Central memory CD8-positive, alpha-beta T cell (primary cell): ENCODE data around the gene ADCY6.

Source experiments
- ATAC-seq: fragments of 150-1000 bp; cut with Tn5 transposase; replicated peaks from 2 replicates; pipeline ENCODE4 v1.10.0; 2022; ENCODE audit warnings: mild to moderate bottlenecking, moderate FRiP score, moderate number of reproducible peaks; ENCODE audit not compliant: poor library complexity, severe bottlenecking; ENCODE audit errors: extremely low read depth
- DNase-seq, 2 donors: peaks; one replicate each; pipeline ENCODE4 v3.0.0; 2021; ENCODE audit warnings: low spot score in 2 of 2
- H3K27ac Mint-ChIP-seq: one replicate; pipeline ENCODE4 v1.8.0; 2022; ENCODE audit warnings: low read depth, mild to moderate bottlenecking, moderate library complexity, mixed read lengths
- H3K27me3 Mint-ChIP-seq: one replicate; pipeline ENCODE4 v1.8.0; 2022; ENCODE audit warnings: mixed read lengths
- H3K36me3 Mint-ChIP-seq: one replicate; pipeline ENCODE4 v1.8.0; 2022; ENCODE audit warnings: mild to moderate bottlenecking, moderate library complexity, mixed read lengths; ENCODE audit not compliant: insufficient read depth
- H3K4me1 Mint-ChIP-seq: one replicate; pipeline ENCODE4 v1.8.0; 2022; ENCODE audit warnings: mixed read lengths
- H3K4me3 Mint-ChIP-seq: one replicate; pipeline ENCODE4 v1.8.0; 2022; ENCODE audit warnings: mild to moderate bottlenecking, moderate library complexity, mixed read lengths
- H3K9me3 Mint-ChIP-seq: one replicate; pipeline ENCODE4 v1.8.0; 2022; ENCODE audit warnings: mixed read lengths

Gene ADCY6

DNA sequence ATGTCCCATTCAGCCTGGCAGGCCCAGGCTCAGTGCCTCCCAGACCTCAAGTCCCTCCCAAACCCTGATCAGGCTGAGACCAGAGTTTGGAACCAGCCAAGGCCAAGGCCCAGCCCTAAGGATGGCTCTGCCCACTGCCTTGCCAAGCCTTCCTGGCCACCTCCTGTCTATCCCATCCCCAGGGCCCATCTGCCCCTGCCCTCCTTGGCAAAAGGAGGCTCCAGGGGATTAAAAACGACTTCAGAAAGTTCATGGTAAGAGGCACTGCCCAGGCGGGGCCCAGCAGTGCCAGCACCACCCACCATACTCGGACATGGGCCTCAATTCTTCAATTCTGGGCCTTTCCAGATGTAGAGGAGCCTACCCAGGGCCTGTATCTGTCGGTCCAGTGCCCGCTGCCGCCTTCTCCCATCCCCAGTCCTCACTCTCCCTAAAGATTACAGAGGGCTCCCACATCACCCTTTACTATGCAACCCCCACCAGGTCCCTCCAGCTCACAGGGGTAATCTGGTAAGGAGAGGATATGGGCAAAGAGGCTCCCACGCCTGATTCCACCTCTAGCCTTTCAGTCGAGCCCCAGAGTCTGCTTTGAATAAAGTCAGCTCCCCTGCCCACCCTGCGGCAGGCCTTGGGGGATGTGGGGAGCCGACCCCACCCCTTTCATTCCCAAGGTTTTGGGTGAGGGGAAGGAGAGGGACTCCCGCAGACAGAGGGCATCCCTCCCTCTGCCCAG, 932 bp downstream of the ADCY6 start:
- Mint-ChIP-seq H3K27ac (no peak overlapping the region), H3K36me3 (no peaks in the 10 kb centered on the region), H3K9me3 (no peaks in the 10 kb centered on the region), H3K27me3 (peaks cover 68% of the 10 kb centered on the region), H3K4me3 (peak overlapping the region; percentile 51), H3K4me1 (peaks cover 21% of the 10 kb centered on the region)
- no peak for ATAC-seq
- DNase-seq: no peak

DNA sequence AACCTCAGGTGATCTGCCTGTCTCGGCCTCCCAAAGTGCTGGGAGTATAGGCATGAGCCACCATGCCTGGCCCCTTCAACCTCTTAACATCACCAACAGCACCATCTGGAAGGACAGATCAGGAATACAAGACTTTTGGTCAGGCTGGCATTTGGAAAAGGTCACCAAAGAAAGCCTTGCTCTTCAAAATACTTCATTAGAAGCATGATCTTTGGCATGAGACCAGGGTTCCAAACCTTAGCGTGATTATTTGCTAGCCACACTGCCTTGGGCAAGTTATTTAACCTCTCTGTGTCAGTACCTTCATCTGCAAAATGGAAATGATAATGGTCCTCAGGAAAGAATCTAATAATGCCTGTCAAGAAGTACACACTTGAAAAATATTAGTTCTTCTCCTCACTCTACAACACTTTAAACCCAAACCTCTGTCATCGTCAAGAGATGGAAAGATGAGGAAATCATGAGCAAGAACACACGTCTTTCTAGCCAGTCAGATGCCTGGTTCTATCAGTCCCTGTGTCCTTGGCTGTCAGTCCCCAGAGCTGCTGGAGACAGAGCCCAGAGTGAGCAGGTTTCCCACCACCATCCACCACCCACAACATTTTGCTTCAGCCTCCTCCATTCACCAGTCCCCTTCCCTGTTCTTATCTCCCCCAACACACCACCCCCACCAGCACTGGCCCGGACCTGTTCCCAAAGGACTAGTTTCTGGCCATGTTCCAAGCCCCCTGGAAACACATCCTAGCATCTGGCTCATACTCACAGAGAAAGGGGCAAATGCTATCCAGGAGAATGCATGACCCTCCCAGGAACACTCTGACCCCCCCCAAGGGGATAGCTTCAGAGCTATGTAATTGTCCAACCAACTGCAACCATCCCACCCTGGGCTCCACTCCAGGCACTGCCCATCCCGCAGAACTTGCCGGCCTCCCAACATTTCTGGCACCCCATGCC, 2.0 kb downstream of the ADCY6 start:
- Mint-ChIP-seq H3K36me3 (no peaks in the 10 kb centered on the region), H3K4me3 (no peak overlapping the region), H3K27me3 (peaks cover 77% of the 10 kb centered on the region), H3K9me3 (no peaks in the 10 kb centered on the region), H3K4me1 (peaks cover 21% of the 10 kb centered on the region), H3K27ac (no peak overlapping the region)
- ATAC-seq (no peak), DNase-seq (no peak)

DNA sequence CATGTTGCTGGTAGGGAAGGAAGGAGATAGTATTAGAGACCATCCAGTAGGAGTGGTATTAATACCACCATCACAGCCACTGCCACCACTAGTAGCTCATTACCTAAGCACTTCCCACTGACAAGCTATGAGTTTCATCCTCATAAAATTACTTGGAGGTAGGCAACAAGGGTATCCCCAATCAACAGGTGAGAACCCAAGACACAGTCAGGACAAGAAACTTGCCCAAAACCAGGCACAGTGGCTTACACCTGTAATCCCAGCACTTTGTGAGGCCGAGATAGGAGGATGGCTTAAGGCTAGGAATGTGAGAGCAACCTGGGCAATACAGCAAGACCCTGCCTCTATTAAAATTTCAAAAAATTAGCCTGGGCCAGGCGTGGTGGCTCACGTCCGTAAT, 5.5 kb downstream of the ADCY6 start:
- Mint-ChIP-seq H3K4me3 (no peak overlapping the region), H3K27me3 (peaks cover 55% of the 10 kb centered on the region), H3K27ac (no peak overlapping the region), H3K4me1 (peaks cover 7% of the 10 kb centered on the region), H3K9me3 (no peaks in the 10 kb centered on the region), H3K36me3 (no peaks in the 10 kb centered on the region)
- ATAC-seq (no peak), DNase-seq (no peak)

DNA sequence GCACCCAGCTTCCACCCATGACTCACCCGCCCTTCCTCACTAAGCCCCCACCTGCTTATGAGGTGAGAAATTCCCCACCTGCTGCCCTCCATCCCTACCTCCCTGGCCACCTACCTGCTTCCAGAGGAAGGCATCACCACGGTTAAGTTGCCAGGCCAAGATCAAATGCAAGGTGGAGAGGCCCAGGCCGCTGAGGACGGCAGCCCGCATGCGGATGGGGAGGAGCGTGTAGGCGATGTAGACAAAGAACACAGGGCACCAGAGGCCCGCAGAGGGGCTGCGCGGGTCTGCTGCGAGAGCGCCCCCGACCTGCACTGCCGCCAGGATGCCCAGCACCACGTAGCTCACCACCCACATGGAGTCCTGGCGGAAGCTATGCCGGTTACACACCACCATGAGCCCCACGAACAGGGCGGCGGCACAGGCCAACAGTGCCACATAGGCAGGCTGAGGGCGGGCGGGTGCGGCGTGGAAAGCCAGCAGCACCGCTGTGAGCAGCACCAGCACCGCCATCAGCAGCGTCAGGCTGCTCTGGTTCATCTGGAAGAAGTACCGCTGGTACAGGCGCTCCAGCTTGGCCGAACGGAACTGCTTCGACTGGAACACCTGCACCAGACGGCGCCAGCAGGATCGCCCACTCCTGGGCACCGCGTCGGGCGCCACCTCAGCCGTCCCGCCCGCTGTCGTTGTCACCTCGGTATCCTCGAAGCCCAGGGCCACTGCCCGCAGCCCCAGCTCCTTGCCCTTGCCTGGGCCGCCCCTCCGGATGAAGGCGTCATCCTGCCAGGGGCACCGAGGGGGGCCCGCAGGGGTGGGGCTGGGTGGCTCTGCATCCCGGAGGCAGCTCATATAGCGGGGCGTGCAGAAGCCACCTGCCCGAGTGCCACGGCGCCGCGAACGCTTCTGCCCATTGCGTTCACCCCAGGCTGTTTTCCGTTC, 6.2 kb downstream of the ADCY6 start:
- no peaks in the 10 kb centered on the region for H3K9me3 Mint-ChIP-seq
- no peak overlapping the region for H3K4me3 Mint-ChIP-seq
- peaks cover 48% of the 10 kb centered on the region for H3K27me3 Mint-ChIP-seq
- H3K36me3 Mint-ChIP-seq: no peaks in the 10 kb centered on the region
- no peak for DNase-seq
- H3K27ac Mint-ChIP-seq: no peak overlapping the region
- no peak for ATAC-seq
- peaks cover under 1% of the 10 kb centered on the region for H3K4me1 Mint-ChIP-seq

DNA sequence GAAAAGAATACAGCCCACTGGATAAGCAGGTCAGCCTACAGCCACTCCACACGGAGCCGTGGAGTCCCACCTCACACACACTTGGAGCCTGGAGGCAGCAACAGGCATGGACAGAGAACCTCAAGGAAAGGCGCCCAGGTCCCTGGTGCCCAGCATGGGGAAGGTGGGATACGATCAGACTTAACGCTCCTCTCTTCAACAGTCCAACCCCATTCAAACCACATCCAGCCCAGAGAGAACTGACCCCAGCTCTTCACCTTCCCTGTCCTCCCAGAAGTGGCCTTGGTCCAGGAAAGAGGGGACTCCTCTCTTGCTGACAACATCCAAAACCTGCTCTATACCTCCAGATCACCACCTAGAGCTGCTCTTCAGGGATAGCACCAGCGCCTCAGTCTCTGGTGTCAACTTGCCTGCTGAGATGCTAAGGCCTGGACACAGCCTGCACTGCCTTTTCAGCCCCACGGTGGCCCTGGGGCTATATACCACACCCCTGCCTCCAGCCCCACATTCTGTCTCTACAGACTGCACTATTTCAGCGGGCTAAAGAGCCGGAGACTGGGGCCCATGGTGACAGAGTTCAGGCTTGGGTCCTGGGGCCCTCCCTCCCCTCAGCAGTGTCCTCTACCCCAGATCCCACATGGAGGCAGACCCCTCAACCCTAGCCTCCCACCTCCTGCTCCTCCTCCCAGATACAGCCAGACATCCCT, 7.0 kb downstream of the ADCY6 start:
- Mint-ChIP-seq H3K4me3 (no peak overlapping the region), H3K9me3 (no peaks in the 10 kb centered on the region), H3K27ac (no peak overlapping the region), H3K36me3 (no peaks in the 10 kb centered on the region), H3K27me3 (peaks cover 40% of the 10 kb centered on the region), H3K4me1 (no peaks in the 10 kb centered on the region)
- no peak for DNase-seq
- ATAC-seq: no peak

DNA sequence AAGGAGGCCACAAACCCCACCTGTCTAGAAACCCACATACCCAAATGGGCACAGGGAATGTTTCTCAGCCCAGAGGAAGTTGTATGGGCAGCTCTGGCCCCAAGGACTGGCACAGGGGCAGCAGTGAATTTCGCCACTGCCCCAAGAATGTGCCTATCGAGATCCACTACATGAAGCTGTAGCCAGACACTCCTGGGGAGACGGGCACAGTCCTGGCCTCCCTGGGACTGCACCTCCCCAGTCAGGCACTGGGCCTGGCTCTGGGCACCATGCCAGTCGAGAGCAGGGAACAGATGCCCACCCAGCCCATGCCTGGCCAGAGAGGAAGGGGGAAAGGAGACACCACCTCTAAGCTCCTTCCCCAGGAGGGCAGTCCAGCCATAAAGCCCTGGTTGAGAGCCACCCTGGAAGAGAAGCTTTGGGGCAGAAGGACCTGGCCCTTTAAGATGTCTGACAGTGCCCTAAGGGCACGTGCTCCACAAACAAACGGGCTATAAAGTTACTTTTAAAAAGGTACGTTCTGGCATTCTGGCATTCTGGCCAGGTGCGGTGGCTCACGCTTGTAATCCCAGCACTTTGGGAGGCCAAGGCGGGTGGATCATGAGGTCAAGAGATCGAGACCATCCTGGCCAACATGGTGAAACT, 8.4 kb downstream of the ADCY6 start:
- no peak for ATAC-seq
- peaks cover 26% of the 10 kb centered on the region for H3K27me3 Mint-ChIP-seq
- no peak overlapping the region for H3K27ac Mint-ChIP-seq

DNA sequence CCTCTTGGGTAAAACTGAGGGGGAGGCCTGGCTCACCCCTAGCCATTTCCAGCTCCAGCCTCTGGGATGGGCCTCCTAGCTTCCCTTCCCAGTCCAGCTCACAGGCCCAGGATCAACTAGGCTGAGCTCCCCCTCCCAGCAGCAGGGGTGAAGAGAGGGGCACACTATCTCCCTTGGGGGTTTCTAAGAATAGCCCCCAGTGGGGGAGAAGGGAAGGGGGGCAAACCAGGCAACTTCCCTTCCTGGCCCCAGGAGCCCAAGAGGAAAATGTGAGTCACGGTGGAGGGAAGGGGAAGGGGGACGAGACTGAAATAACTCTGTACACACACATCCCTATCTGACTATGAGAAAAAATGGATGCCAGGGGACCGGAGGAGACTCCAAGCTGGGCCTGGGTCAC, 9.0 kb downstream of the ADCY6 start:
- Mint-ChIP-seq H3K9me3 (no peaks in the 10 kb centered on the region), H3K27me3 (peaks cover 19% of the 10 kb centered on the region), H3K27ac (no peak overlapping the region), H3K4me1 (no peaks in the 10 kb centered on the region), H3K36me3 (no peaks in the 10 kb centered on the region), H3K4me3 (no peak overlapping the region)
- no peak for ATAC-seq
- no peak for DNase-seq

More for the DNA sequence above, 8.4 kb downstream of the ADCY6 start:
- no peaks in the 10 kb centered on the region for H3K4me1 Mint-ChIP-seq
- H3K36me3 Mint-ChIP-seq: no peaks in the 10 kb centered on the region
- no peak overlapping the region for H3K4me3 Mint-ChIP-seq
- no peaks in the 10 kb centered on the region for H3K9me3 Mint-ChIP-seq
- no peak for DNase-seq

DNA sequence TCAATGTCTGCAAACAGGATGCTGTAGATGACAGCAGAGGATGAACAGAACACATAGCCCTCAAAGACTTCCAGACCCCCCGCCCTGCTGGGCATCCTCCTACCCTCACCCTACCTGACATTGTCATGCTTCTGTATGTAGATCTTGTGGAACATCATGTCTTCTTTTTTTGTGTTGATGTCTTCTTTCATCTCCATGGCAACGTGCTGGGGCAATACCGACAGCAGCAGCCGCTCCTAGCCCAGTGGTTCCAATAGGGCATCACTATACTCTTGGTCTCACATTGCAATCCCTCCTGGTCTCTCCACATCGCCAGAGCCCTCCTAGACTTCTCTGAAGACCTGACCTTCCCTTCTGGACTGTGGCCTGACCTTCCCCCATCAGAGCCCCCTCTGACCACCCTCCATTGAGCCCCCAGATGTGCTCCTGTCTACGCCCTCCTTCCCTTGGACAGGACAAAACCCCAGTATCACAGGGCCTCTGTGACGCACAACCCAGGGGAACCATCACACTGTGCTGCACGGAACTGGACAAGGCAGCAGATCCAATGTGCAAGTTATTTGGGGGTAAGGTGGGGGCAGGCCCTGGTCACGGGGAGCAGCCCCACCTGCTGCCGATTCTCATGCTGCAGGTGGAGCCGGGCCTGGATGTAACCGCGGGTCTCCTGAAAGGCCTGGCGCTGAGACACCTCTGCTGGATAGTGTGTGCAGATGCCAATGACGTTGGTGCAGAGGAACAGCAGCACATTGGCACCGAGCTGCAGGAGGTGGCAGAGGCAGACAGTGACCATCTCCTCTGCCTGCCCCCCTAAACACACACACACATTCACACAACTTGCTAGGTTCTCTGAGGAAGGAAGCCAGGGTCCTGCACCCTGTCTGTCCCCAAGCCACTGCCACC, 11.1 kb downstream of the ADCY6 start:
- H3K4me3 Mint-ChIP-seq: no peak overlapping the region
- no peaks in the 10 kb centered on the region for H3K9me3 Mint-ChIP-seq
- H3K36me3 Mint-ChIP-seq: no peaks in the 10 kb centered on the region
- no peak for ATAC-seq
- no peak for DNase-seq
- no peaks in the 10 kb centered on the region for H3K4me1 Mint-ChIP-seq
- H3K27ac Mint-ChIP-seq: no peak overlapping the region
- H3K27me3 Mint-ChIP-seq: peaks cover 20% of the 10 kb centered on the region

DNA sequence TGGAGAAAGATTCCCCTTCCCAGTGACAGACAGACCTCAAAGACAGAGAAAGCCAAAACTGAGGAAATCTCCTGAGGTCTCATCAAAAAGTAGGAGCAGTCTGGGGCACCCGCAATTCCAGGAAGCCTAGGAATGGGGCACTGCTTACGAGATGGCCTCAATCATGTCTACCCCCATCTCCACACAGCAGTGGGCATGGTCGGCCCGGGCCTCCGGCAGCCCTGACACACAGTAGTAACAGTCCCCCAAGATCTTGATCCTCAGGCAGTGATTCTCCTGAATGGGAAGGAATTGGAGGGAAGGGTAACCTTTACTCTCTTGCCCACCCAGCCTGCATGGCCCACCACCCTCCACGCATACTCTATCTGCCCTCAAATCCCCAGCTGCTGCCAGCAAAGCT, 11.9 kb downstream of the ADCY6 start:
- no peaks in the 10 kb centered on the region for H3K4me1 Mint-ChIP-seq
- H3K4me3 Mint-ChIP-seq: no peak overlapping the region
- DNase-seq (no peak), ATAC-seq (no peak)
- H3K36me3 Mint-ChIP-seq: no peaks in the 10 kb centered on the region
- H3K27ac Mint-ChIP-seq: no peak overlapping the region
- peaks cover 13% of the 10 kb centered on the region for H3K27me3 Mint-ChIP-seq
- no peaks in the 10 kb centered on the region for H3K9me3 Mint-ChIP-seq

DNA sequence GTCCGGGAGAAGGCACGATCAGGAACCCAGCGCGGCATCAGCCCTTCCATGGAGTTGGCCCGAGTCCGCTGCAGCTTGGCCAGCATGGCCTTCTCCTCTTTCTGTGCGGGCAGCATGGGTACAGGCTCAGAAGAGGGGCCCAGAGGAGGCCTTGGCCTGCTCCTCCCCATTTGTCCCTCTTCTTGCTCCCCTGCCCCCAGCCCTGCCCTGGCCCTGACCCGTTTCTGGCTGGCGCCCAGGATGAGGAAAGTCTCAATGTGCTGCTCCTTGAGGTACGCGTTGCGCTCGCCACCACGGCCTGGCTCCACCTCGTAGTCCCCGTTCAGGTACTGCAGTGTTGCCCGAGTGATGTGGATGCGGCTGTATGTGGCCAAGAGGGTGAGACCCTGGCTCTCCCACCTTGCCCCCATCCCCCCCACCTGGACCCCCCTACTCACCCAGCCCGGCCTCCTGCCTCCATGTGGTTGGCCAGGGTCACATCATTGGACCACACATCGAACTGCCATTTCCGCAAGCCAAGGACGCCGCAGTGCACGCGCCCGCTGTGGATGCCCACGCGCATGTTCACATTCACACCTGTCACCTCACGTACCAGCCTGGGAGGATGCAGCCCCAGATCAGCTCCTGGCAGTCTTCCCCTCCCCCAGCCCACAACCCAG, 12.8 kb downstream of the ADCY6 start:
- Mint-ChIP-seq H3K27me3 (peaks cover 16% of the 10 kb centered on the region), H3K36me3 (no peaks in the 10 kb centered on the region), H3K9me3 (no peaks in the 10 kb centered on the region), H3K4me3 (no peak overlapping the region), H3K27ac (no peak overlapping the region), H3K4me1 (no peaks in the 10 kb centered on the region)
- ATAC-seq (no peak), DNase-seq (no peak)
